Osteoblast (primary cell): ENCODE data around the gene CNTNAP5. TPM values are rescaled to one million over a fixed set of nuclear protein-coding genes. Genes with fewer than 3 reads are reported as not detected.

ENCODE experiments used
- DNase-seq: peaks from one replicate; pipeline ENCODE4 v3.0.0; 2011; ENCODE audit warnings: low spot score, mixed read lengths; ENCODE audit not compliant: insufficient read length; ENCODE audit errors: missing footprints
- H2AFZ ChIP-seq: 2 replicates; pipeline ENCODE4 v1.6.0; 2011; ENCODE audit warnings: mild to moderate bottlenecking, low read length
- H3K27ac ChIP-seq: 2 replicates; pipeline ENCODE4 v1.5.1; 2011; ENCODE audit warnings: mild to moderate bottlenecking, low read depth, low read length, moderate library complexity
- H3K27me3 ChIP-seq: 2 replicates; pipeline ENCODE4 v1.6.0; 2012; ENCODE audit warnings: mild to moderate bottlenecking, control low read depth, inconsistent platforms, low read length, moderate library complexity; ENCODE audit not compliant: insufficient read depth
- H3K36me3 ChIP-seq: 2 replicates; pipeline ENCODE4 v1.5.1; 2011; ENCODE audit warnings: mild to moderate bottlenecking, low read length, control low read depth, moderate library complexity; ENCODE audit not compliant: insufficient read depth
- H3K4me1 ChIP-seq: 2 replicates; pipeline ENCODE4 v1.5.1; 2011; ENCODE audit warnings: mild to moderate bottlenecking, low read length, control low read depth, moderate library complexity; ENCODE audit not compliant: insufficient read depth
- H3K4me2 ChIP-seq: 2 replicates; pipeline ENCODE4 v1.6.0; 2011; ENCODE audit warnings: mild to moderate bottlenecking, low read length; ENCODE audit not compliant: insufficient read depth
- H3K4me3 ChIP-seq: fragments of 200-600 bp; sonication (generic); 3 replicates; pipeline ENCODE4 v1.5.1; 2012; ENCODE audit warnings: mild to moderate bottlenecking, low read length, inconsistent platforms; ENCODE audit not compliant: insufficient read depth
- H3K79me2 ChIP-seq: 2 replicates; pipeline ENCODE4 v1.6.0; 2012; ENCODE audit warnings: mild to moderate bottlenecking, low read length, control low read depth, inconsistent platforms; ENCODE audit not compliant: insufficient read depth
- H3K9me3 ChIP-seq: 2 replicates; pipeline ENCODE4 v1.5.1; 2011; ENCODE audit warnings: low read depth, low read length, control low read depth
- H4K20me1 ChIP-seq: 2 replicates; pipeline ENCODE4 v1.6.0; 2012; ENCODE audit warnings: mild to moderate bottlenecking, low read length, control low read depth; ENCODE audit not compliant: insufficient read depth
- total RNA-seq: library from RNA; depleted of rRNA; stranded (reverse); fragments of >200 nt; gene quantifications from 2 replicates; pipeline ENCODE4 v1.2.3, GENCODE V29; 2012
- TF ChIP-seq, protein P1 (sequence below): IDR thresholded peaks from 2 replicates; pipeline ENCODE4 v1.5.1; 2011; ENCODE audit warnings: mild to moderate bottlenecking, low read depth, low read length, moderate library complexity; ENCODE audit errors: extremely low read depth

Gene CNTNAP5
- total RNA-seq, 1 donor = not detected

- H2AFZ ChIP-seq = no peak overlapping the region
- DNase-seq = no peak
- H3K27ac ChIP-seq = no peak overlapping the region
- no peaks in the 10 kb centered on the region for H3K4me1 ChIP-seq
- H4K20me1 ChIP-seq = no peaks in the 10 kb centered on the region
- no peak overlapping the region for H3K4me3 ChIP-seq
- TF ChIP-seq, protein P1, sequence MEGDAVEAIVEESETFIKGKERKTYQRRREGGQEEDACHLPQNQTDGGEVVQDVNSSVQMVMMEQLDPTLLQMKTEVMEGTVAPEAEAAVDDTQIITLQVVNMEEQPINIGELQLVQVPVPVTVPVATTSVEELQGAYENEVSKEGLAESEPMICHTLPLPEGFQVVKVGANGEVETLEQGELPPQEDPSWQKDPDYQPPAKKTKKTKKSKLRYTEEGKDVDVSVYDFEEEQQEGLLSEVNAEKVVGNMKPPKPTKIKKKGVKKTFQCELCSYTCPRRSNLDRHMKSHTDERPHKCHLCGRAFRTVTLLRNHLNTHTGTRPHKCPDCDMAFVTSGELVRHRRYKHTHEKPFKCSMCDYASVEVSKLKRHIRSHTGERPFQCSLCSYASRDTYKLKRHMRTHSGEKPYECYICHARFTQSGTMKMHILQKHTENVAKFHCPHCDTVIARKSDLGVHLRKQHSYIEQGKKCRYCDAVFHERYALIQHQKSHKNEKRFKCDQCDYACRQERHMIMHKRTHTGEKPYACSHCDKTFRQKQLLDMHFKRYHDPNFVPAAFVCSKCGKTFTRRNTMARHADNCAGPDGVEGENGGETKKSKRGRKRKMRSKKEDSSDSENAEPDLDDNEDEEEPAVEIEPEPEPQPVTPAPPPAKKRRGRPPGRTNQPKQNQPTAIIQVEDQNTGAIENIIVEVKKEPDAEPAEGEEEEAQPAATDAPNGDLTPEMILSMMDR = no peak
- H3K9me3 ChIP-seq = no peaks in the 10 kb centered on the region
- H3K79me2 ChIP-seq = no peaks in the 10 kb centered on the region
- no peaks in the 10 kb centered on the region for H3K36me3 ChIP-seq
- H3K4me2 ChIP-seq = no peak overlapping the region
- no peaks in the 10 kb centered on the region for H3K27me3 ChIP-seq
These were observed 225.3 kb downstream of the CNTNAP5 start for GRCh38 chr2:124250433-124250832.

DNA sequence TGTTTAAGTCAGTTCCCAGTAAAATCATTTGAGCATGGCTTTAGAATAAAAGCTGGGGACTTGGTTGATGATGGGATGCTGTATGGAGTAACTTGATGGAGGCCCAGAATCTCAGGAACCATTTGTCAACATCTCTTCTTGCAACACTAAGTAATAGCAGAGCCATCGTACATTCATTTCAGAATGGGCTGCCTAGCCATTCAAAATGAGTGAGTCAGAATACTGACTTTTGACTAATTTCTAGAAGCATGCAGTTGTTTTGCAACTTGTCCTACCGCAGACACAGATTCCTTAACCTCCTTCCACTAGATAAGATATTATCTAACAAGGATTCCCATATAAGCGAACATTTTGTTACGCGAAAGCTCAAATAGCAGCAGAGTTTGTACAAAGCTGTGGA lies 229.5 kb downstream of the CNTNAP5 start:
- Histone ChIP-seq H2AFZ (no peak overlapping the region), H3K79me2 (no peaks in the 10 kb centered on the region), H3K4me1 (no peaks in the 10 kb centered on the region), H3K4me3 (no peak overlapping the region), H3K27ac (no peak overlapping the region), H3K36me3 (no peaks in the 10 kb centered on the region), H3K9me3 (no peaks in the 10 kb centered on the region), H3K4me2 (no peak overlapping the region), H4K20me1 (no peaks in the 10 kb centered on the region), H3K27me3 (no peaks in the 10 kb centered on the region)
- no peak for DNase-seq
- TF ChIP-seq, protein P1 = no peak

DNA sequence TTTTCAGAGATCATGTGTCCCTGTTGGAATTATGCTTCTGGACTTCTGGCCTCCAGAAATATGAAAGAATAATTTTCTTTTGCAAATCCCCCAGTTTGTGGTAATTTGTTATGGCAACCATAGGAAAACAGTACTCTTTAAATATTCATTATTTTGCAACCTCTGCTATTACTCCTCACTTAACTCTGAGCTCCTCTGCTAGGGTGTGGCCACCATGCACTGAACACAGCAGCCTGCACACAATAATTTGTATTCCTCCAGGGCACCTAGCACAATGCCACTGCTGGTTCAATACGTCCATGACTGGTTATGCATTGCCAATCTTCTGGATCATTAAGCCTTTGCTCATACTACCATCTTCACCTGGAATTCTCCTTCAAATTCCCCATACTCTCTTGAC lies 232.0 kb downstream of the CNTNAP5 start:
- Histone ChIP-seq H3K27ac (no peak overlapping the region), H3K27me3 (no peaks in the 10 kb centered on the region), H3K79me2 (no peaks in the 10 kb centered on the region), H2AFZ (no peak overlapping the region), H3K9me3 (no peaks in the 10 kb centered on the region), H3K36me3 (no peaks in the 10 kb centered on the region), H4K20me1 (no peaks in the 10 kb centered on the region), H3K4me2 (no peak overlapping the region), H3K4me3 (no peak overlapping the region), H3K4me1 (no peaks in the 10 kb centered on the region)
- no peak for DNase-seq
- TF ChIP-seq, protein P1 = no peak

DNA sequence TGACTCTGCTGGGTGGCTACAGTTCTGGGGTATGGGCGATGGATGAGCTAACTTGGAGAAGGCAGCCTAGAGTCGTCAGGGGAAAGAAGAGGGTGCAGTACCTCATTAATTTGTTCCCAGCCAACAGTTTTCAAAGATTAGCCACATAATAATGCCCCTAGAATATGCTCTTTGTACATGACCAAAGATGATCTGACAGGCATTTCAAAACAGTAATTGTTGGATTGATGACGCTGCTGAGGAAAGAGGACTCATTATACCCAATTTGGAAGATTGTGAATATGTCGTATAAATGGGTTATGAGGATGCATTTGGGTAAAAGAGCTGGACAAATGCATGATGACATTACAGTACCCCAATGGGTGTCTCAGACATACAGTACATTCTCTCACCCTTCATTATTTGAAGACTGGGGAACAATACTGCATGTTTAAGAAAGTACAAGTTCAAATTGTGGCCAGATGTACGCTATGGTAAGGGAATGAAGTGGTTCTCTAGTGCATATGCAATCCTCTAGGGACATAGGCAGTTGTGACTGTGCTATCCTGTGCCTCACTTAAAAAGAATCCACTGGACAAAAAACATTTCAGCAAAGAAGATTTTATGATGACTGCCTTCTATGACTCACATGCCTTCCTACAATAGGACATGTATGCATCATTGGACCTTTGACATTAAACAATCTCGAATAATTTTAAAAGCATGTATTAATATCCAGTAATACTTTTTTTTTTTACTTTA lies 233.2 kb downstream of the CNTNAP5 start:
- H3K4me2 ChIP-seq = no peak overlapping the region
- H3K27me3 ChIP-seq = no peaks in the 10 kb centered on the region
- TF ChIP-seq, protein P1 = no peak
- DNase-seq = no peak
- H3K4me1 ChIP-seq = no peaks in the 10 kb centered on the region
- H3K79me2 ChIP-seq = no peaks in the 10 kb centered on the region
- H3K36me3 ChIP-seq = no peaks in the 10 kb centered on the region
- no peaks in the 10 kb centered on the region for H3K9me3 ChIP-seq
- H4K20me1 ChIP-seq = no peaks in the 10 kb centered on the region
- no peak overlapping the region for H3K27ac ChIP-seq
- H3K4me3 ChIP-seq = no peak overlapping the region
- H2AFZ ChIP-seq = no peak overlapping the region
